Activated CD8-positive, alpha-beta memory T cell treated with anti-CD3 and anti-CD28 coated beads, Interleukin-2, amount 50 U/mL, for 4 hours (primary cell): ENCODE data around the gene SYT1.
"Not testable (repeated sequence)": the region's sequence is repeated elsewhere in the genome, so short reads cannot be mapped to it uniquely, and the experiment has no call there.

Experiments
- DNase-seq: peaks from one replicate; pipeline ENCODE4 v3.0.0-alpha.2; 2020

Gene SYT1

DNA sequence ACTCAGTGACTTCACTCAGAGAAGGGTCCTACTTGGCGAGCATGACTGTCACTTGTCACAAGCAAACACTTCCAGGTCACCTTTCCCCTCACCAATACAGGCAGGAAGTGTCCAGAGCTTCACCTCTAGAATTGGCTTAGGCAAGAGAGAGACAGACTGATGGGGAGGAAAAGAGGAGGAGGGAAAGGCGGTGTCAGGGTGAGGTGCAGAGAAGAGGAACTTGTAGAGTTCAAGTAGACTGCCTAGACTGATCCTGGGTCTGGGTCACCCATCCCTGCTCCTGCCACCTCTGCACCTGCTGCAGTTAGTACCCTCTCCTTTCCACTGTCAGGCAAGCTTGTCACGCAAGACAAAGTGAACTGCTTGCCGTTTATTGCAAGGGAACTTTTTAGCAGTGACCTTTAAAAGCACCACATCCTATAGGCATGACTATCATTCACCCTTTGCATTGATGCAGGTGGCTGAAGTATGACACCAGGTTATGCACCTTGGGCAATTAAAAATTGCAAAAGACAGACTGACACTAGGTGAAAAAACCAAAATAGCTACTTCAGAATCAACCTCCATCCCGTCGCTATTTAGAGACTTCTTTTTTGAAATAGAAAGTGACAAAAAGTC, 292.4 kb downstream of the SYT1 start:
- no peak for DNase-seq

- DNase-seq: no peak
Measured at GRCh38 chr12:79161249-79161934, 296.8 kb downstream of the SYT1 start.

DNA sequence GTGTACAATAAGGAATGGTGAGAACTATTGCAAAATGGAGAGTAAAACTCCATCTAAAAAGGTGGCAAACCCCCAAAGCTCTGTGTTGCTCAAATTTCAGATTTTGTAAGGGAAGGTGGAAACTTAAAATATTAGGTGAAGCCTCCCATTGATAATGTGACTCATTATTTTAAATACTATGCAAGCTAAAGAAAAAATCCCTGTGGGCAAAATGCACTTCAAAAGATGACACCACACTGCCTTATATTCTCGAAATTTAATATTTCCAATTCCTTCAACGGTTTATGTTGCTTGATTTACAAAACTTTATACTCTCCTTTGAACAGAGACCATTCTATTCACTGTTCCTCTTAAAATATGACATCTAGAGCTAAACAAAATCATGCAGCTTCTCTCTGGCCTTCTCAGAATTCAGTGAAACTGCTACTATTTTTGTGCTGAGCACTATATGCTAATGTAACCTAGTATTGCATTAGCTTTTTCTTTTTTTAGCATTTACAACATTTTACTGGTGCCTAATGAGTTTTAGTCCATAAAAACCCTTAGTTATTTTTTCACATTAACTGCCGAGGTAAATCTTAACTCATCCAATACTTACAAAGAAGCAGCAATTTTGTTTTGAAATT, 297.7 kb downstream of the SYT1 start:
- no peak for DNase-seq

DNA sequence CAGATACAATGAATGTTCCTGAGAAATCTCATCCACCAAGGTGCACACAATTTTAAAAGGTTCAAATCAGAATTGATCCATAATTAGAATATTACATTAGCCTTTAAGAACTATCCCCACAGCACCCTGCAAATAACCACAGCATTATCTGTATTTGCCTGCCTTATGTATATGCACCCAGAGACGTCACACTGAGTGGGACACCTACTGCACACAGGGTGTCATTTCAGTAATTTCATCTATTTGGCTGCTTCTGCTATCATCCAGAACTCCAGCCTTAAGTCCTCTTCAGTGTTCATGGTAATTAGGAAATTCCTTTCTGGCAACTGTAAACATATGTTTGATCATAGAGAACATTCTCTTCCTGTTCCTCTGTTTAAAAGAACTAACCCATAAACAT, 298.4 kb downstream of the SYT1 start:
- no peak for DNase-seq

GRCh38 chr12:79164890-79165289, 300.3 kb downstream of the SYT1 start:
- DNase-seq: no peak

DNA sequence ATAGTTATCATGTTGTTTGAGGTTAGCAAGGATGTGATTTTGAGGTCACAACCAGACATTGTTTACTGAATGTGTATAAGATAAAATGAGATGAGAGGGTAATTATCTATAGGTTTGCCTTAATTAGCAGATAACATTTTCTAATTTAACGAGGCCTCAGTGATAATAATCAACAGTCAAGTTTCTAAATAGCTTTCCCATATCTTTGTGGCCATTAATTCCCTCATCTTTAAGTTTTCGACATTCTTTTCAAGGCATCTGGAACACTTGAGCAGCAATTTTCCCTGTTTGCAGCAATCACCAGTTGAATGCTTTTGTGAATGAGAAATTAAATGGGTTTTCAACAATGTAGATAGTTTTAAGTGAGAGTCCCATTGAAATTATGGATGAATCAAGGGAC, 304.1 kb downstream of the SYT1 start:
- DNase-seq: no peak

DNA sequence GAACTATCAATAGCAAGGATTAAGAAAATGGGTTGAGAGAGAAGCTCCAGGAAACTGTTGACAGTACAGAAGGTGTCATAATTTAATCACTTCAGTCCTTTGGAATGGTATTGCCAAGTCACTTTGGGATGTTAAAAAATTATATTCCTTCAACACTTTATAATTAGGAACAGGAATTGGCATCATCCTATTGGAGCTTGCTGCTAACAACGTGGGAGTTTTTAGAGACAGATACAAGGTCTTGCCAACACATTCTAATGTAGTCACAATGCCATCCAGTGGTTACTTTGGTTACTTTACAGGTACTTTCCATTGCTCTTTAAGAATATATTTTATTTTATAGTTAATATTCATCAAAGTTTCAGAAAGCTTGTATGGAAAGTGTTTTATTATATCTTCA, 310.1 kb downstream of the SYT1 start:
- no peak for DNase-seq

DNA sequence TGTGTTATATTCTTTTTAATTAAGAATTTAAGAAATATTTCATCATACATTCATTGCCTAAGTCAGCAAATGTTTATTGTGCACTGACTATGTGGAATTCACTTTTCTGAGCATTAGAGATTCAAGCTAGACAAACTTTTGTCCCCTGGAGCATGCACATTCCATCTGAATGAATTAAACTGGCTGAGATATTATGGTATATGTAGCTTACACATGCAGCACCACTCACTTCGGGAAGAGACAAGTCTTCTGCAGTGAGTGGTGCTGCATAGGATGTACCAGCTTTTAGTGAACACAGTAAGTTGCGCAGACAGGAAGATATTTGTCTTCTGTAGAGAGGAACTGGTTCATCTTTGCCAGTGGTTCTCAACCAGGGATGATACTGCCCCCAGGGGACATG, 318.4 kb downstream of the SYT1 start:
- no peak for DNase-seq

DNA sequence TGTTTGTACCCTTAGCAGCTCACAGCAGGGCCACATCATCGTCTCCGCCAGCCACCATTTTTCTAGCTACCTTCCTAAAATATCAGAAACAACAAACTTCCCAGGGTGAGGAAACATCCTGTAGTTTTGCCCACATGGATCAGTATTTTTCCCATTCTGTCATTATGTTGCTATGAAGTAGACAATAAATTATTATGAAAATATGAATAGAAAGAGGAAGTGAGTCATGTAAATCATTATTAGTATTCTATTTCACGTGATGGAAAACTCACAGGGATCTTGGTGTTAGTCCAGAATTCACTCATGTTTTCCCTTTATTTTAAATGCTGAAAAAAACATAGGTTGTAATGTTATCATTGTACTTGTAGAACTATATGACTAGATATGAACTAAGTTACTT, 319.4 kb downstream of the SYT1 start:
- DNase-seq: no peak

GRCh38 chr12:79186506-79186905, 321.9 kb downstream of the SYT1 start:
- DNase-seq: no peak

DNA sequence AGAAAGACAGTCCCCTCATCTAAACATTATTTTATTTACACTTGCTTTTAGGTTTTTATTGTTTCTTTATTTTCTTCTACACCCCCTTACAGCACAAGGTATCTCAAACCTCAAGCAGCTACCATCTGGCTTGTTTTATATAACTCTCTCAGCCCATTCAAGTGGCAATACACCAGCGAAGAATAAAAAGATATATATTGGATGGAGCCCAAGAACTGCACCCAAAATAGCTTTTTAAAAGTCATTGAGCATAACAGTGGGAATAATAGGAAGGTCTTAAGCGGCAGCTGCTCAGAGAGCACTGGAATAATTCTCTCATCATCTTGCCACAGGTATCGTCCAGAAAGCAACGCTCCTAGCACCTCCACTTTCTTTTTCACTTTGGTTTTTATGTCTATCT, 322.5 kb downstream of the SYT1 start:
- no peak for DNase-seq

- no peak for DNase-seq
Measured at GRCh38 chr12:79191391-79191790, 326.8 kb downstream of the SYT1 start.

DNA sequence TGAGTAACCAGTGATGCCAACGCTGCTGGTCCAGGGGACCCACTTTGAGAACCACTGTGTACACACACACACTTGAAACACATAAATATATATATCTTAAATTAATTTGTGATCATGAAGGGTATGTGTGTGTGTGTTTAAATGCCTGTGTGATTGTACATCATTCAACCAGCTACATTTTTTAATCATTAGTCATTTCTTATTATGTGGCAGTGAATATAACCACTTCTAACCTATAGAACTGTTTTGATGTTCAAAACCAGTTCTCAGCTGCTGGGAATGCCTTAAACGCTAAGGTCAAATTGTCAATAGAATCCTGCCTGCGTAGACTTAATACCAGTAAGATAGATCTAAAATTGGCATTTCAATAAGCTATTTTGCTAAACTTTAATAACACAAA, 330.0 kb downstream of the SYT1 start:
- no peak for DNase-seq

DNA sequence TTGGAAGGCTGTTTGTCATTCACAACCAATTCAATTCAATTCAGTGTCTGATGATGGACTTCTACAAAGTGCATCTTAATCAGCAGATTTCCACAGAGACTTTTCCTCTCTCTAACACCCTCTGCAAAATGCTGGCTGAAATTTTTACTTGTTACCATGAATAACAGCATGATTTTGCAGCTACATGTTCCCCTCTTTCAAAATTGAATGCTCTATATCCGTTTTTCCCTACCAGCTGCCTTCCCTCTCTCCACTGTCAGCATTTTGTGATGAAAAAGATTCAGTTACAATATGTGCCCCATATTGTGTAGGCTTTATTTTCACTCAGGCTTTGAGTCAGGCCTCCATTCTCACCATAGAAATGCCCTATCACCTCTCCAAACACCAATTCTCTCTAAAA, 334.6 kb downstream of the SYT1 start:
- no peak for DNase-seq

DNA sequence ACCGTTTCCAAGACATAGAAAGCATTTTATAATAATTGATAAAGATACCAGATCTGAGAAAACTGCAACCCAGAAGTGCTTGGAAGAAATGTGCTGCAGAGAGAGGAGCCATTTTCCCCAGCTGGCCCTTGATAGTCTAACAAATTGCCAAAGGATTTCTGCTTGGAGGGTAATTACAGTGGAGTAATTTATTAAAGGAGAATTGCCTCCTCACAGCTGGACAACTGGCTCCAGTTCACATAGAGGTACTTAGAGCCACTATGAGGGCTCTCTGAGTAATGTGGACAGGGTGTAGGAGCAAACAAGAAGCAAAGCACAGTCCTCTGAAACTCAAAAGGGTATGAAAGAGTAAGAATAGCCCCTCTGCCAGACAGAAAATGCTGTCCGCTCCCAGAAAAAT, 335.6 kb downstream of the SYT1 start:
- no peak for DNase-seq

DNA sequence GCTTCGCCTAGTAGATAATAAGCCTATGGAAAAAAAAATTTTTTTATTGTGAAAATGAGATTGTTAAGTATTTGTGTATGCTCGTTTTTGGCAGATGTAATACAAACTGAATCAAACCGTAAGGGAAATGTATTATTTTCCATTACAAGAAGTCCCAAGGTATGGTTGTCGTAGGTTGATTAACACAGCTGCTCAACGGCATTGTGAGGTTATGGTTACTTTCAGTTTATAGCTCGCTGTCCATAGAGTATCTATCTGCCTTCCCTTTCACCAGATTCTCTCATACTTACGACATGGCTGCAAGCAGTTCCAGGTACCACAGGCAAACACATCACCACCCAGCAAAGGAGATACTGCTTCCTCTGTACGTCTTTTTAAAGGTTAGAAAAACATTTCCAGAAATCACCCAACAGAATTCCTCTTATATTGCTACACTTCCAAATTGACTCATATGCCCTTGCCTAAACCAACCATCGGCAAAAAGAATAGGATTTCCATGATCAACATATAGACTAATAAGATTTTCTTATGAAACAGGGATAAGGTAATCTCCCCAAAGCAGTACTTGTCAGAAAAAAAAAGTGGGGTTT, 338.6 kb downstream of the SYT1 start:
- no peak for DNase-seq

GRCh38 chr12:79206871-79207270, 342.3 kb downstream of the SYT1 start:
- no peak for DNase-seq

DNA sequence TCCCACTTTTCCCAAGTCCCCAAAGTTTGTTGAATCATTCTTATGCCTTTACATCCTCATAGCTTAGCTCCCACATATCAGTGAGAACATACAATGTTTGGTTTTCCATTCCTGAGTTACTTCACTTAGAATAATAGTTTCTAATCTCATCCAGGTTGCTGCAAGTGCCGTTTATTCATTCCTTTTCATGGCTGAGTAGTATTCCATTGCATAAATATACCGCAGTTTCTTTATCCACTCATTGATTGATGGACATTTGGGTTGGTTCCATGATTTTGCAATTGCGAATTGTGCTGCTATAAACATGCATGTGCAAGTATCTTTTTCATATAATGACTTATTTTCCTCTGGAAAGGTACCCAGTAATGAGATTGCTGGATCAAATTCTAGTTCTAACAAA, 345.8 kb downstream of the SYT1 start:
- not testable (repeated sequence) for DNase-seq

DNA sequence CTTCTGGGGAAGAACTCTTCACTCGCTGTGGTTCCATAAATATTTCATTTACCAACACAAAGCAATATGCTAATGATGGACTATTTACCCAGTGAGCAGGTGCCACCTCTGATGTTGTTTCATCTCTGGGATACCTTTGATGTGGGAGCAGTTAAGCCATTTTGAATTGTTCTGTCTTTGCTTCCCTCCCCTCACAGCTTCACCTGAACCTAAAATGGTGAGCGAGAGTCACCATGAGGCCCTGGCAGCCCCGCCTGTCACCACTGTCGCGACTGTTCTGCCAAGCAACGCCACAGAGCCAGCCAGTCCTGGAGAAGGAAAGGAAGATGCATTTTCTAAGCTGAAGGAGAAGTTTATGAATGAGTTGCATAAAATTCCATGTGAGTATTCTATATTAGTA, 352.7 kb downstream of the SYT1 start:
- DNase-seq: no peak

DNA sequence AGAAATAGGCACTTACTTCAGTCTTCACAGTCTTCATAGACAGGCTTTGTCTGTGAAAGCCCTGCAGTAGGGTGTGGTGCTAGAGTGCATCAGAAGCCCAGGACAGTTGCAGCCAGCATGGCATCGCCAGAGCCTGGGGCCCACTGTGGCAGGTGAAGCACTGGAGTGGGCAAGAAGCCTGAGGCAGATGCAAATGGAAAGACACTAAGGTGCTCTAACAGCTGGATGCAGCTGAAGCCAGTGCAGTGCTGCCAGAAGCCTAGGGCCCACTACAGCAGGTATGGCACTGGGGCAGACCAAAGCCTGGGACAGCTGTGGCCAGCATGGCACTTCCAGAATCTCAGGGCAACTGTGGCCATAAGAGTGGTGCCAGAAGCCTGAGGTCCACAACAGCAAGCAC, 358.6 kb downstream of the SYT1 start:
- no peak for DNase-seq

- no peak for DNase-seq
Measured at GRCh38 chr12:79223761-79224160, 359.2 kb downstream of the SYT1 start.

GRCh38 chr12:79227091-79227490, 362.5 kb downstream of the SYT1 start:
- no peak for DNase-seq

GRCh38 chr12:79227646-79228045, 363.1 kb downstream of the SYT1 start:
- no peak for DNase-seq

GRCh38 chr12:79233341-79233781, 368.8 kb downstream of the SYT1 start:
- DNase-seq: no peak
